DMS 273 treated with DMSO at 0.1 percent for 48 hours (cell line): ENCODE measurements around the gene CTNNA3.
A peak's percentile ranks its signal among the peaks of the same experiment; 100 is the strongest.

Source experiments
- DNase-seq: peaks from one replicate; lab custom pipeline; 2025; lab: John Stamatoyannopoulos, UW

The CTNNA3 gene

GRCh38 chr10:66649626-66650025 is 1046.4 kb downstream of the CTNNA3 start:
- no peak for DNase-seq

- no peak for DNase-seq
Measured at GRCh38 chr10:66642217-66642616, 1053.8 kb downstream of the CTNNA3 start.

- no peak for DNase-seq
Measured at GRCh38 chr10:66639371-66639770, 1056.6 kb downstream of the CTNNA3 start.

- DNase-seq, result no peak
Measured at GRCh38 chr10:66637273-66638036, 1058.5 kb downstream of the CTNNA3 start.

- no peak for DNase-seq
Measured at GRCh38 chr10:66629996-66630395, 1066.0 kb downstream of the CTNNA3 start.

- DNase-seq, result peak; percentile 4
Measured at GRCh38 chr10:66627156-66627555, 1068.8 kb downstream of the CTNNA3 start.

- DNase-seq, result no peak
Measured at GRCh38 chr10:66625709-66626590, 1070.0 kb downstream of the CTNNA3 start.

GRCh38 chr10:66622050-66622449 is 1073.9 kb downstream of the CTNNA3 start:
- no peak for DNase-seq

- DNase-seq, result no peak
Measured at GRCh38 chr10:66604195-66604594, 1091.8 kb downstream of the CTNNA3 start.

GRCh38 chr10:66591865-66592264 is 1104.1 kb downstream of the CTNNA3 start:
- DNase-seq, result no peak

GRCh38 chr10:66587680-66588050 is 1108.3 kb downstream of the CTNNA3 start:
- no peak for DNase-seq

- DNase-seq, result no peak
Measured at GRCh38 chr10:66586897-66587679, 1108.9 kb downstream of the CTNNA3 start.

GRCh38 chr10:66586073-66586472 is 1109.9 kb downstream of the CTNNA3 start:
- no peak for DNase-seq

- no peak for DNase-seq
Measured at GRCh38 chr10:66575251-66575855, 1120.6 kb downstream of the CTNNA3 start.

- no peak for DNase-seq
Measured at GRCh38 chr10:66572700-66573099, 1123.3 kb downstream of the CTNNA3 start.

- DNase-seq, result no peak
Measured at GRCh38 chr10:66565999-66566398, 1130.0 kb downstream of the CTNNA3 start.

GRCh38 chr10:66564287-66564686 is 1131.7 kb downstream of the CTNNA3 start:
- DNase-seq, result no peak

GRCh38 chr10:66555061-66555460 is 1140.9 kb downstream of the CTNNA3 start:
- DNase-seq, result no peak

GRCh38 chr10:66552331-66552730 is 1143.7 kb downstream of the CTNNA3 start:
- DNase-seq, result no peak

GRCh38 chr10:66550351-66550750 is 1145.6 kb downstream of the CTNNA3 start:
- DNase-seq, result peak; percentile 11

- no peak for DNase-seq
Measured at GRCh38 chr10:66538908-66539307, 1157.1 kb downstream of the CTNNA3 start.

GRCh38 chr10:66538371-66538770 is 1157.6 kb downstream of the CTNNA3 start:
- DNase-seq, result no peak
